ENCODE data around the gene MAST4.

Gene MAST4

GRCh38 chr5:66621146-66621545 lies 25.0 kb downstream of the MAST4 start:
- Histone ChIP-seq H3K4me1 (ENCODE audit: control insufficient read depth, insufficient read depth, low read length) (no peaks in the 10 kb centered on the region; the same call in 1 of the 2 replicates), H3K9ac (ENCODE audit: low read depth, low read length) (no peak overlapping the region), H3K27ac (ENCODE audit: low read depth, low read length) (no peak overlapping the region), H3K9me3 (ENCODE audit: control insufficient read depth, insufficient read depth, low read length) (no peaks in the 10 kb centered on the region), H3K4me3 (ENCODE audit: low read depth, low read length) (no peak overlapping the region), H3K36me3 (ENCODE audit: control insufficient read depth, insufficient read depth, low read length) (no peaks in the 10 kb centered on the region), H3K27me3 (ENCODE audit: control insufficient read depth, insufficient read depth, low read length) (no peaks in the 10 kb centered on the region)

DNA sequence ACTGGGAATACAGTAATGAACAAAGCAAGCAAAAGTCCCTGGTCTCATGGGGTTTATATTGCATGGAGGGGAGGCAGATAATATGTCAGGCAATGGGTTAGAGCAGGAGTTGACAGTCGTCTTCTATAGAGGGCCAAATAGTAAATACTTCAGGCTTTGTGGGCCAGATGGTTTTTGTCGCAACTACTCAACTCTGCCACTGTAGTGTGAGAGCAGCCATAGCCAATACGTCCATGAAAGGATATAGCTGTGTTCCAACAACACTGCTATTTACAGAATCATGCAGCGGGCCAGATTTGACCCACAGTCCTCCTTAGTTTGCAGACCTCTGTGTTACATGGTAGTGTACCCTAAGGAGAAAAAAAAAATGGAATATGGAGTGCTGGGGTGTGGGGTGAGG lies 25.5 kb downstream of the MAST4 start:
- H3K9ac ChIP-seq (ENCODE audit: low read depth, low read length), result no peak overlapping the region

DNA sequence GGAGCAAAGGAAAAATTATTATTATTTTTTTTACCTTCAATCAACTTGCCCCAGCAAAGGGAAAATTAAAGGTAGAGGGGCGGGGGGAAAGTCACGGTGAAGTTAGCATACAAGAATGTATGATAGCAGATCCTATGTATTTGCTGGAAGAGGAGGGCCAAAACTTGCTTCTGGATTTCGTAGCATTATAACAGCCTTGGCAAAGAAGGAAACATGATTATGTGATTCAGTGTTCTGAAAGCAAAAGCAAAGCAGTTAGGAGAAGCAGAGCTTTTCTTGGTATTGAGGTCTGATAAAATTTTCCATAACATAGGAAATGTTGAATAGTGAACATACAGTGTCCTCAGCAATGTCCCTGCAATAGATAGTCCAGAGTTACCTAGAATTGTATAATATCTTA lies 32.4 kb downstream of the MAST4 start:
- no peak overlapping the region for H3K4me3 ChIP-seq (ENCODE audit: low read depth, low read length)
- no peak overlapping the region for H3K9ac ChIP-seq (ENCODE audit: low read depth, low read length)
- no peaks in the 10 kb centered on the region for H3K9me3 ChIP-seq (ENCODE audit: control insufficient read depth, insufficient read depth, low read length)
- no peak overlapping the region for H3K27ac ChIP-seq (ENCODE audit: low read depth, low read length)
- H3K27me3 ChIP-seq (ENCODE audit: control insufficient read depth, insufficient read depth, low read length), result no peaks in the 10 kb centered on the region
- H3K36me3 ChIP-seq (ENCODE audit: control insufficient read depth, insufficient read depth, low read length), result no peaks in the 10 kb centered on the region
- no peaks in the 10 kb centered on the region for H3K4me1 ChIP-seq (ENCODE audit: control insufficient read depth, insufficient read depth, low read length)

More for the DNA sequence above, 25.5 kb downstream of the MAST4 start:
- no peak overlapping the region for H3K27ac ChIP-seq (ENCODE audit: low read depth, low read length)
- H3K4me1 ChIP-seq (ENCODE audit: control insufficient read depth, insufficient read depth, low read length), result no peaks in the 10 kb centered on the region; the same call in 1 of the 2 replicates
- no peaks in the 10 kb centered on the region for H3K9me3 ChIP-seq (ENCODE audit: control insufficient read depth, insufficient read depth, low read length)
- H3K27me3 ChIP-seq (ENCODE audit: control insufficient read depth, insufficient read depth, low read length), result no peaks in the 10 kb centered on the region
- no peaks in the 10 kb centered on the region for H3K36me3 ChIP-seq (ENCODE audit: control insufficient read depth, insufficient read depth, low read length)
- no peak overlapping the region for H3K4me3 ChIP-seq (ENCODE audit: low read depth, low read length)

DNA sequence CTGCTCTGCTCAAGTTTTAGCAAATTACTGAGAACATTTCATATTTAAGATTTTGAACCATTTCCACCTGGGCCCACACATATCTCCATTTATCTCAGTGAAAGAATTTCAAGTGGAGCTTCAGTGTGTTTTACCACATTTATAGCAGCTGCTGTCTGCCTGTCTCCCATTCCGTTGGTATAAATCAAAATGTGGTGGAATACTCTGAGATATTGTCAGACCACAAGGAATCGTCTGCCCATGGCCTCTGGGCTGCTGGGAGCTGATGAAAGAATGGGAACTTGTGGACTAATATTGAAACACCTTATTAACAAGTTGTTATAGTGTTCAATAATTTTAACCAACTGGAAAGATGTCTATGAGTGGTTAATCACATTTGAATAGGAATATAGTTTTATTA lies 33.3 kb downstream of the MAST4 start:
- Histone ChIP-seq H3K9ac (ENCODE audit: low read depth, low read length) (no peak overlapping the region), H3K27ac (ENCODE audit: low read depth, low read length) (no peak overlapping the region), H3K36me3 (ENCODE audit: control insufficient read depth, insufficient read depth, low read length) (no peaks in the 10 kb centered on the region), H3K9me3 (ENCODE audit: control insufficient read depth, insufficient read depth, low read length) (no peaks in the 10 kb centered on the region), H3K4me1 (ENCODE audit: control insufficient read depth, insufficient read depth, low read length) (no peaks in the 10 kb centered on the region), H3K27me3 (ENCODE audit: control insufficient read depth, insufficient read depth, low read length) (no peaks in the 10 kb centered on the region), H3K4me3 (ENCODE audit: low read depth, low read length) (no peak overlapping the region)

DNA sequence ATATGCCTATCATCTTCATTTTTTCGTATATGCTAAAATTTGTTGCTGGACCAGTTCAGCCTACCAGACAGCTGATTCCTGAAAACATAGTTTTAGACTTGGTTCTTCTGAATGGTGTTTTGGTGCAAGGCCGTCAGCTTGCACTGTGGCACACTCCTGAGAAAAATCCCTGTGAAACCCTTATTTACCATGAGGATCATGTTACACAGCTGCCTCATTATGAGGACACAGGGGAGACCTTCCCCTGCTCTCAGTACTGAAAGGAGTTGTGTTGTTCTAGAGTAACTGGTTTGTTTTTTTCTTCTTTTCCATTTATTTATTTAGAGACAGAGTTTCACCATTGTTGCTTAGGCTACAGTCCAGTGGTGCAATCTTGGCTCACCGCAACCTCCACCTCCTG lies 37.6 kb downstream of the MAST4 start:
- no peak overlapping the region for H3K4me3 ChIP-seq (ENCODE audit: low read depth, low read length)
- H3K9ac ChIP-seq (ENCODE audit: low read depth, low read length), result no peak overlapping the region
- no peaks in the 10 kb centered on the region for H3K9me3 ChIP-seq (ENCODE audit: control insufficient read depth, insufficient read depth, low read length)
- H3K4me1 ChIP-seq (ENCODE audit: control insufficient read depth, insufficient read depth, low read length), result no peaks in the 10 kb centered on the region
- H3K27me3 ChIP-seq (ENCODE audit: control insufficient read depth, insufficient read depth, low read length), result no peaks in the 10 kb centered on the region
- no peaks in the 10 kb centered on the region for H3K36me3 ChIP-seq (ENCODE audit: control insufficient read depth, insufficient read depth, low read length)
- H3K27ac ChIP-seq (ENCODE audit: low read depth, low read length), result no peak overlapping the region

DNA sequence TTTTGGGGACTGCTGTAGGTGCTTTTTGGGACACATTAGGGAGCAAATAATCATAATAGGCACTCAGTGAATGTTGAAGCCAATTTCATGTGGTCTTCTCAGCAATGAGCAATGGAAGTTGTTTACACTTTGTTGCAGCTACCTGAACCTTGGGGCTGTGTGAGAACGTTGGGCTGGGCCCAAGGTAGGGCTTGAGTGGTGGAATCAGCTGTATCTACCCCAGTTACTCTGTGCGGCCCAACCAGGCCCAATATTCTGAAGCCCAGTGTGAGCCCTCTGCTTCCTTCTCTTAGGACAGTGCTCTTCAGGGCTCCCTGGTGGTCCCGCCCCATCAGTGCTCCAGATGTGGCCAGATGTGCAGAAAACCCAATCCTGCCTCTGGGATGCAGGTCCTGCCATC lies 38.4 kb downstream of the MAST4 start:
- H3K27ac ChIP-seq (ENCODE audit: low read depth, low read length), result no peak overlapping the region
- no peaks in the 10 kb centered on the region for H3K27me3 ChIP-seq (ENCODE audit: control insufficient read depth, insufficient read depth, low read length)
- H3K4me3 ChIP-seq (ENCODE audit: low read depth, low read length), result no peak overlapping the region
- no peaks in the 10 kb centered on the region for H3K4me1 ChIP-seq (ENCODE audit: control insufficient read depth, insufficient read depth, low read length)
- no peaks in the 10 kb centered on the region for H3K36me3 ChIP-seq (ENCODE audit: control insufficient read depth, insufficient read depth, low read length)
- no peaks in the 10 kb centered on the region for H3K9me3 ChIP-seq (ENCODE audit: control insufficient read depth, insufficient read depth, low read length)
- no peak overlapping the region for H3K9ac ChIP-seq (ENCODE audit: low read depth, low read length)

- no peaks in the 10 kb centered on the region for H3K27me3 ChIP-seq (ENCODE audit: control insufficient read depth, insufficient read depth, low read length)
- no peaks in the 10 kb centered on the region for H3K4me1 ChIP-seq (ENCODE audit: control insufficient read depth, insufficient read depth, low read length)
- no peaks in the 10 kb centered on the region for H3K9me3 ChIP-seq (ENCODE audit: control insufficient read depth, insufficient read depth, low read length)
- H3K9ac ChIP-seq (ENCODE audit: low read depth, low read length), result no peak overlapping the region
- no peak overlapping the region for H3K4me3 ChIP-seq (ENCODE audit: low read depth, low read length)
- H3K36me3 ChIP-seq (ENCODE audit: control insufficient read depth, insufficient read depth, low read length), result no peaks in the 10 kb centered on the region
- no peak overlapping the region for H3K27ac ChIP-seq (ENCODE audit: low read depth, low read length)
Measured at GRCh38 chr5:66637994-66638393, 41.8 kb downstream of the MAST4 start.

DNA sequence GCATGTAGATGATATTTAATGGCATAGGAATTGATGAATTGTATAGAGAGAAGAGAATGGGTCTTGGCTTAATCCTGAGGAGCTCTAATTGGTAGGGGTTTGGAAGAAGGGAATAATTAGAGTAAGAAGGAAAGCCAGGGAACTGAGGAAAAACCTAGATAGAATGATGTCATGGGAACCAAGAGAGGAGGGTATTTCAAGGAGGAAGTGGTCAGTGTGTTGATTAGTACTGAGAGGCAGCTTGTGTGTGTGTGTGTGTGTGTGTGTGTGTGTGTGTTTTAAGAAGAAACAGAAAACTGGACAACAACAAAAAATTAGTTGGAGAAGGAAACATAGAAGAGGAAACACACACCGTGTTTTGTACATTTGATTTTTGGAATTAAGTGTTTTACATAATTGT lies 42.8 kb downstream of the MAST4 start:
- H3K4me3 ChIP-seq (ENCODE audit: low read depth, low read length), result no peak overlapping the region

GRCh38 chr5:66642538-66642937 lies 46.3 kb downstream of the MAST4 start:
- Histone ChIP-seq H3K36me3 (ENCODE audit: control insufficient read depth, insufficient read depth, low read length) (no peaks in the 10 kb centered on the region), H3K9ac (ENCODE audit: low read depth, low read length) (no peak overlapping the region), H3K4me1 (ENCODE audit: control insufficient read depth, insufficient read depth, low read length) (no peaks in the 10 kb centered on the region; the same call in 1 of the 2 replicates), H3K9me3 (ENCODE audit: control insufficient read depth, insufficient read depth, low read length) (no peaks in the 10 kb centered on the region), H3K27me3 (ENCODE audit: control insufficient read depth, insufficient read depth, low read length) (no peaks in the 10 kb centered on the region), H3K27ac (ENCODE audit: low read depth, low read length) (no peak overlapping the region), H3K4me3 (ENCODE audit: low read depth, low read length) (no peak overlapping the region)

More for the DNA sequence above, 42.8 kb downstream of the MAST4 start:
- H3K9me3 ChIP-seq (ENCODE audit: control insufficient read depth, insufficient read depth, low read length), result no peaks in the 10 kb centered on the region
- H3K4me1 ChIP-seq (ENCODE audit: control insufficient read depth, insufficient read depth, low read length), result no peaks in the 10 kb centered on the region; the same call in 1 of the 2 replicates
- no peaks in the 10 kb centered on the region for H3K27me3 ChIP-seq (ENCODE audit: control insufficient read depth, insufficient read depth, low read length)
- H3K36me3 ChIP-seq (ENCODE audit: control insufficient read depth, insufficient read depth, low read length), result no peaks in the 10 kb centered on the region
- H3K9ac ChIP-seq (ENCODE audit: low read depth, low read length), result no peak overlapping the region
- no peak overlapping the region for H3K27ac ChIP-seq (ENCODE audit: low read depth, low read length)

DNA sequence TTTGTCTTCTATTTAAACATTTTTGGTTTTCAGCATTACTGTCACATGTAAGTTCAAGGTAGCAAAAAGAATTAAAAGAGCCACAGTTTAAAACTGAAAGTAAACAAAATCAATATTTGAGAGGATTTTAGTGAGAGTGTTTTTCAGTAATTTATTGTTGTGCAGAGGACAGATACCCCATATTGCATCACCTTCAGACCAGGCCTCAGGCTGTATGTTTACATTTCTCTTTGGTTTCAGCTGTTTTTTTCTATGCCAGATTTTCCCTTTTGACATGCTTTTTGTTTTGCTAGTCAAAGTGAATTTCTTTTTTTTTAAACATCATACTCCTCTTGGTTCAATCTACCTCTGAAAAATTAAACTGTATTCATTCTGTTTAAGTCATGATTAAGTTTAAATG lies 47.2 kb downstream of the MAST4 start:
- H3K9ac ChIP-seq (ENCODE audit: low read depth, low read length), result no peak overlapping the region
- H3K36me3 ChIP-seq (ENCODE audit: control insufficient read depth, insufficient read depth, low read length), result no peaks in the 10 kb centered on the region
- H3K4me1 ChIP-seq (ENCODE audit: control insufficient read depth, insufficient read depth, low read length), result no peaks in the 10 kb centered on the region; the same call in 1 of the 2 replicates
- H3K27ac ChIP-seq (ENCODE audit: low read depth, low read length), result no peak overlapping the region
- H3K9me3 ChIP-seq (ENCODE audit: control insufficient read depth, insufficient read depth, low read length), result no peaks in the 10 kb centered on the region
- no peaks in the 10 kb centered on the region for H3K27me3 ChIP-seq (ENCODE audit: control insufficient read depth, insufficient read depth, low read length)
- H3K4me3 ChIP-seq (ENCODE audit: low read depth, low read length), result no peak overlapping the region

DNA sequence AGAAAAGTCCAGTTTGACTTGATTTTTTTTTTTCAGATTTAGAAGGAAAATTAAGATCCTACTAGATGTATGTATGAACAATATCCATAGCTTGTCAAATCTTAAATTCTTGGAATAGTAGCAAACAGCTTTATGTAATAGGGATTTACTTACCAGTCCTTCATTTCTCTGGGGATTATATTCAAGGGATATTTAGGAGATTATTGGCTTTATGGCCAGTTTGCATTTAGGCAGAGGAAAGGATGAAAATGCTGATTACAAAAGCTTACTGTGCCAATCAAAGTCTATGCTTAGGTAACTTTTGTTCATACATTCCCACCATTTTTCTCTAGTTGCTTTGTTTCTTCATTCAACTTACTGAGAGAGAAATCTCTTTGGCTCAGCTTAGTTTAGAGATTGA lies 47.9 kb downstream of the MAST4 start:
- H3K27me3 ChIP-seq (ENCODE audit: control insufficient read depth, insufficient read depth, low read length), result no peaks in the 10 kb centered on the region
- H3K9me3 ChIP-seq (ENCODE audit: control insufficient read depth, insufficient read depth, low read length), result no peaks in the 10 kb centered on the region
- H3K9ac ChIP-seq (ENCODE audit: low read depth, low read length), result no peak overlapping the region
- H3K4me3 ChIP-seq (ENCODE audit: low read depth, low read length), result no peak overlapping the region
- H3K4me1 ChIP-seq (ENCODE audit: control insufficient read depth, insufficient read depth, low read length), result no peaks in the 10 kb centered on the region; the same call in 1 of the 2 replicates
- no peak overlapping the region for H3K27ac ChIP-seq (ENCODE audit: low read depth, low read length)
- H3K36me3 ChIP-seq (ENCODE audit: control insufficient read depth, insufficient read depth, low read length), result no peaks in the 10 kb centered on the region

DNA sequence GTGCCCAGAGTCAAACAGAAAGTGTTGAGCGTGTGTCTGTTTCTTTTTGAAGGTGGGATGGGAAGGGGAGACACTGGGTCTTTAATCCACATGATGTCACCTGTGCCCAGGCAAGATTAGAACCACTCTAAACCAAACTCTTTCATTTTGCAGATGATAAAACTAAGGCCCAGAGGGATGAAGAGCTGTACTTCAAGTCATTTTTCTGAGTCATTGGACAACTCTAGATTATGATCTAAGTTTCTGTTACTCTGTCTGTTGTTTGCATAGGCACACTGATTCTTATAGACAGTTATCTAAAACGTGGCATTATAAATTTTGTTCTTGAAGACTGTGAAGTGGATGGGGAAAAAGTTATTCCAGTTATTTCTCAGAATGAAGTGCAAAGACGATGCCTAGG lies 48.8 kb downstream of the MAST4 start:
- no peak overlapping the region for H3K9ac ChIP-seq (ENCODE audit: low read depth, low read length)
- H3K9me3 ChIP-seq (ENCODE audit: control insufficient read depth, insufficient read depth, low read length), result no peaks in the 10 kb centered on the region
- H3K27me3 ChIP-seq (ENCODE audit: control insufficient read depth, insufficient read depth, low read length), result no peaks in the 10 kb centered on the region
- no peak overlapping the region for H3K4me3 ChIP-seq (ENCODE audit: low read depth, low read length)
- H3K36me3 ChIP-seq (ENCODE audit: control insufficient read depth, insufficient read depth, low read length), result no peaks in the 10 kb centered on the region
- no peak overlapping the region for H3K27ac ChIP-seq (ENCODE audit: low read depth, low read length)
- no peaks in the 10 kb centered on the region; the same call in 1 of the 2 replicates for H3K4me1 ChIP-seq (ENCODE audit: control insufficient read depth, insufficient read depth, low read length)
